Esophagus muscularis mucosa (tissue), 4 donors: ENCODE results near the gene DLGAP4. TPM values are rescaled to one million over a fixed set of nuclear protein-coding genes. Genes with fewer than 3 reads are reported as not detected.

ENCODE experiments used
- DNase-seq: peaks from one replicate; pipeline ENCODE4 v3.0.0-alpha.2; 2017; ENCODE audit errors: extremely low spot score
- H3K27ac ChIP-seq, 4 donors: fragments of 200-600 bp; sonication (generic); replicated peaks in 1 of 4; 1 replicate in 3 of 4; 2 replicates in 1 of 4; pipeline ENCODE4 v1.5.1; 2016 to 2019; ENCODE audit warnings: mild to moderate bottlenecking in 1 of 4
- H3K27me3 ChIP-seq, 4 donors: fragments of 200-600 bp; sonication (generic); one replicate each; pipeline versions ENCODE4 v1.5.1 to v1.6.0; 2016 to 2019
- H3K36me3 ChIP-seq, 4 donors: fragments of 200-600 bp; sonication (generic); one replicate each; pipeline ENCODE4 v1.5.1; 2016 to 2019
- H3K4me1 ChIP-seq, 4 donors: fragments of 200-600 bp; sonication (generic); one replicate each; pipeline ENCODE4 v1.5.1; 2016 to 2019
- H3K4me3 ChIP-seq, 4 donors: fragments of 200-600 bp; sonication (generic); 1 replicate in 2 of 4; 2 replicates in 2 of 4; pipeline ENCODE4 v1.5.1; 2016 to 2019; ENCODE audit warnings: mild to moderate bottlenecking in 4 of 4, moderate library complexity in 1 of 4
- H3K9me3 ChIP-seq, 4 donors: fragments of 200-600 bp; sonication (generic); 1 replicate in 3 of 4; 2 replicates in 1 of 4; pipeline ENCODE4 v1.5.1; 2016 to 2019
- EP300 ChIP-seq: sonication (generic); formaldehyde crosslinking; IDR thresholded peaks from one replicate; pipeline ENCODE4 v1.6.1; 2017; ENCODE audit warnings: antibody characterized with exemption
- POLR2A ChIP-seq: fragments of 450-650 bp; IDR thresholded peaks from one replicate; pipeline ENCODE4 v1.6.1; 2017; ENCODE audit warnings: antibody characterized with exemption, moderate library complexity, mild to moderate bottlenecking, low read depth
- POLR2AphosphoS5 ChIP-seq, 2 donors: sonication (generic); formaldehyde crosslinking; IDR thresholded peaks; one replicate each; pipeline ENCODE4 v1.6.1; 2017; ENCODE audit warnings: antibody characterized with exemption in 2 of 2
- WGBS: methylation state at CpG from one replicate; pipeline ENCODE4 v1.1.5; 2018; 5-methylcytosine and 5-hydroxymethylcytosine counted together
- intact Hi-C: fragments of 100-400 bp; cut with DNase I; formaldehyde crosslinking; loops from one replicate; pipeline ENCODE4 v1.15.1; 2023
- total RNA-seq, 4 donors: library from RNA; depleted of rRNA; stranded (reverse); fragments of >200 nt; gene quantifications; one replicate each; pipeline versions ENCODE4 v1.1.0 to v1.2.1, GENCODE V29; 2016
- TF ChIP-seq, protein P1 (sequence below), 3 experiments: fragments of 200-600 bp in 2 of 3; fragments of 450-650 bp in 1 of 3; sonication (generic) in 2 of 3; IDR thresholded peaks; one replicate each; pipeline ENCODE4 v1.5.1; 2017 to 2019; ENCODE audit warnings: antibody characterized with exemption in 3 of 3, mild to moderate bottlenecking in 2 of 3, moderate library complexity in 1 of 3

The DLGAP4 gene
- total RNA-seq, 4 donors from 2014 or later = 43.6 to 90.0 (median 48.8) TPM

DNA sequence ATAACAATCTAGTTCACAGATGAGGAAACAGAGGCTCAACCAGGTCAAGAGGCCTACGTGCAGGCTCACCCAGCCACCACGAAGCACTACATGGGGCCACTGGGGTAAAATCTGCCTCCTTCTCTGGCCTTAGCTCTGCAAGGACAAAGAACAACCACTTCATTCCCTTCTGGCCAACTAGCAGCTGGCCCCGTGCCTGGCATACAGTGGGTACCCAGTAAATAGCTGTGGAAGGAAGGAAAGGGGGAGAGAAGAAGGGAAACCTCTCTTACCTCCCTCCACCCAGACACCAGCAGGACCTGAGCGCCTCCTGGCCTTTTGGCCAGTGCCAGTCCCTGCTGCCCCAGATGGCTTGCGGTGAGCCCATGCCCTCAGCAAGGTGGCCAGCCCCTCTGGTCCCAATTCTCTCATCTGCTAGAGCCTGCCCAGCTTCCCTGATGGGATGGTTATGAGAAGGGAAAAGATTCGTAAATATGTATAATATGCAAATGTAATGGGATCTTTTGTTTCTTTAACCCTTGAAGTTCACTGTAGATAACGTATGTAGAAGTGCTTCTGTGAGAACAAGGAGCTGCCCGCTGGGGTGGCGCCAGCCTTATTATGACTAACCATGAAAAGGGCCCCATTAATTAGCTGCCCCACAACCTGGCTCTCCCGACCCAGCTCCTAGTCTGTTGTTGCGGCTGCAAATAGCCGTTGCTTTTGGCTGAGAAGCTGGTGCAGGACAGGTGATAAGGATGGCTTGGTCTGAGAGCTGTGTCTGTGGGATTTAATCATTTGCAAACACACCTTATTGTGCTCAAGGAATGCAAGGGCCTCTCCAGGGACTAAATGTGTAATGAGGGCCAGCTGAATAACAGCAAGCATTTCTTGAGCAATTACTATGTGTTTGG, 62.0 kb downstream of the DLGAP4 start:
- H3K27me3 ChIP-seq = peaks cover 0 to 51% (median 0%) of the 10 kb centered on the region in 4 donors
- 66% methylated on average over 11 of the region's 12 CpGs for whole genome bisulfite sequencing
- no peak overlapping the region for H3K4me3 ChIP-seq
- intact Hi-C loops = no loop called here
- H3K4me1 ChIP-seq = no peaks in the 10 kb centered on the region
- no peaks in the 10 kb centered on the region for H3K9me3 ChIP-seq
- no peaks in the 10 kb centered on the region for H3K36me3 ChIP-seq
- no peak overlapping the region for H3K27ac ChIP-seq
- no peak for DNase-seq
- TF ChIP-seq EP300 = no peak
- TF ChIP-seq, protein P1, sequence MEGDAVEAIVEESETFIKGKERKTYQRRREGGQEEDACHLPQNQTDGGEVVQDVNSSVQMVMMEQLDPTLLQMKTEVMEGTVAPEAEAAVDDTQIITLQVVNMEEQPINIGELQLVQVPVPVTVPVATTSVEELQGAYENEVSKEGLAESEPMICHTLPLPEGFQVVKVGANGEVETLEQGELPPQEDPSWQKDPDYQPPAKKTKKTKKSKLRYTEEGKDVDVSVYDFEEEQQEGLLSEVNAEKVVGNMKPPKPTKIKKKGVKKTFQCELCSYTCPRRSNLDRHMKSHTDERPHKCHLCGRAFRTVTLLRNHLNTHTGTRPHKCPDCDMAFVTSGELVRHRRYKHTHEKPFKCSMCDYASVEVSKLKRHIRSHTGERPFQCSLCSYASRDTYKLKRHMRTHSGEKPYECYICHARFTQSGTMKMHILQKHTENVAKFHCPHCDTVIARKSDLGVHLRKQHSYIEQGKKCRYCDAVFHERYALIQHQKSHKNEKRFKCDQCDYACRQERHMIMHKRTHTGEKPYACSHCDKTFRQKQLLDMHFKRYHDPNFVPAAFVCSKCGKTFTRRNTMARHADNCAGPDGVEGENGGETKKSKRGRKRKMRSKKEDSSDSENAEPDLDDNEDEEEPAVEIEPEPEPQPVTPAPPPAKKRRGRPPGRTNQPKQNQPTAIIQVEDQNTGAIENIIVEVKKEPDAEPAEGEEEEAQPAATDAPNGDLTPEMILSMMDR (IDR thresholded peaks at IDR 0.05) = no peak
- no peak for TF ChIP-seq POLR2A
- no peak for TF ChIP-seq POLR2AphosphoS5 (IDR thresholded peaks at IDR 0.05)

DNA sequence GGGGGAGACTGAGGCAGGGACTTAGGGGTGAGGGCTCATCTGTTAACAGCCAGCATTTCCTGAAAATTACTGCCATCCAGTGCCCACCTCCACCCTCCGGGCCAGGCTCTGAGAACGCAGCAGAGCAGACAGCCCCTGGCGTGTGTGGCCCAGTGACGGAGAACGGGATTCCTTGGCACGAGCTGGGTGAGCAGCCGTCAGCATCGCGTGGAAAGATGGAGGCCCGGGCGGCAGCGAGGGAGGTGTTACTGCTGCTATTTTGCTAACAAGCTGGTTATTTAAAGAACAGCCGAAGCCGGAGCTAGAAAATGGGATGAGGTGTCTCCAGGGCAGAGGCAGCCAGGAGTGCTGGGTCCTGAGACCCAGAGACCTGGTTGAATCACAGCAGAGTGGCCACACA, 62.7 kb downstream of the DLGAP4 start:
- Histone ChIP-seq H3K27ac (no peak overlapping the region), H3K9me3 (no peaks in the 10 kb centered on the region), H3K4me3 (no peak overlapping the region), H3K4me1 (no peaks in the 10 kb centered on the region), H3K36me3 (no peaks in the 10 kb centered on the region), H3K27me3 (peaks cover 0 to 51% (median 0%) of the 10 kb centered on the region in 4 donors)
- intact Hi-C loops = no loop called here
- WGBS = 82% methylated on average over 14 of the region's 14 CpGs
- DNase-seq = no peak
- TF ChIP-seq POLR2A (no peak), POLR2AphosphoS5 (IDR thresholded peaks at IDR 0.05) (no peak), EP300 (no peak)
- TF ChIP-seq, protein P1 (IDR thresholded peaks at IDR 0.05) = no peak

DNA sequence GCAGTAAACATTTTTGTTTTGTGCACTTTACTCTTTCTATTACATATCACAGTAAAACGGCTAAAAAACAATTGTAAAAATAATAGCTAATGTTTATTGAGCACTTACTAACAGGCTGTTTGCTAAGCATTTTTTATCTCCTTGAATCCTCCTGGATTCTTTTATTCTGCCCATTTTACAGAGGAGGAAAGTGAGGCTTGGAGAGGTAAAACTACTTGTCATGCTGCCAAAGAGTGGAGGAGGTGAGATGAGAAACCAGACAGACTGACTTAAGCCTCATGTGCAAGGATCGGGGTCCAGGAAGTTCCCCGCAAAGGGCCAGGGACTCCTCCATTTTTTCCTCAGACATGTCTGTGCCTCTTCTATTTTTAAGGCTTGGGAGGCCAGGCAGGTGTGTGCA, 63.6 kb downstream of the DLGAP4 start:
- H3K9me3 ChIP-seq = no peaks in the 10 kb centered on the region
- WGBS = 73% methylated on average over 3 of the region's 3 CpGs
- no peaks in the 10 kb centered on the region for H3K4me1 ChIP-seq
- intact Hi-C loops = no loop called here
- no peak overlapping the region for H3K4me3 ChIP-seq
- H3K27me3 ChIP-seq = peaks cover 0 to 53% (median 0%) of the 10 kb centered on the region in 4 donors
- no peak overlapping the region for H3K27ac ChIP-seq
- DNase-seq = no peak
- no peak for TF ChIP-seq EP300
- no peaks in the 10 kb centered on the region for H3K36me3 ChIP-seq

DNA sequence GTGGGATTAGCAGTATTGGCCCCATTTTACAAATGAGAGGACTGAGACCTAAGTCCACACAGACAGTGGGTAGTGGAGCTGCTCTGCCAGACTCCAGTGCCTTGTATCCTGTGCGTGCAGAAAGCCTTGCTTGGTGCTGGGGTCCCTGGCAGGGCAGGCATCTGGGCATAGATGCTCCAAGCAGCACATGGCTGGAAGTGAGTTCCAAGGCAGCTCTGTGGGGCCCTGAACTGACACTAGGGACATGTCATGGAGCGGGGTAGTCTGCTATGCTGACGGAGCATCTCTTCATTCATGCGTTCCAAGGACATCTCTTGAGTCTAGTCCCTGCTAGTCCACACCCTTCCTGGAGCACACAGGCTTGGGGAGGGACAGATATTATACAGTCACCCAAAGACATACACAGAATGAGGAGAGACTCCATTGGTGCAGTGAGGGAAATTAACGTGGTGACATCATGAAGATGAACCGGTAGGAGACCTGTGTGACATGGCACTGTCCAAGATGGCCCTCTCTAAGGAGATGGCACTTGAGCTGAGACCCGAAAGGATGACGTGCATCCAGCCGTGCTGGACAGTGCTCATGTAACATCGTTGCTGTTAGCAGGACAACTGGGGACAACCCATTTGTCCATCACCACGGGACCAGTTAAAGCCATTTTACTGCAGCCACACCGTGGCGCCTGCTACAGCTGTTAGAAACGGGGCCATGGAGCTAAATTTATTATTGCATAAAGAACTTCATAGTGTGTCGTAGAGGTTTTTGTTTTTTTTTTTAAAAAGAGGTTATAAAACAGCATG, 65.1 kb downstream of the DLGAP4 start:
- Histone ChIP-seq H3K4me3 (no peak overlapping the region), H3K27ac (no peak overlapping the region), H3K9me3 (no peaks in the 10 kb centered on the region), H3K27me3 (peaks cover 0 to 60% (median 0%) of the 10 kb centered on the region in 4 donors), H3K36me3 (no peaks in the 10 kb centered on the region), H3K4me1 (no peaks in the 10 kb centered on the region)
- DNase-seq = no peak
- intact Hi-C loops = no loop called here
- WGBS = 78% methylated on average over 12 of the region's 15 CpGs
- TF ChIP-seq, protein P1 (IDR thresholded peaks at IDR 0.05) = no peak
- TF ChIP-seq EP300 (no peak), POLR2AphosphoS5 (IDR thresholded peaks at IDR 0.05) (no peak), POLR2A (no peak)

DNA sequence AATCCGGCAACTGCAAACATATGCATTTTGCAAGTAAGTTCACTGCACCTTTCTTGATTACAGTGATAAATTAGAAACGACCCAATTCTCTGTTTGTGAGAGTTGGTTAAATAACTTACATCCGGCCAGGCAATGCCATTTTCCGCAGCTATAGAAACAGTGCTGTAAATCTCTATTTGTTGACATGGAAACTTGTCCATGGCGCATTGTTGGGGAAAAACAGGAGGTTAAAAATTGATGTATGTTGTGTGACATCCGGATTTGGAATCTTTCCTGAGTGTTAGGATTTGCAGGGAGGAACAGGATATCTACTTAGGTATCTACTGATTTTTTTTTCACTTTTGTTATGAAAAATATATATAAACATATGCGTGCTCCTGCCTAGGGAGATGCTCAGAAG, 66.5 kb downstream of the DLGAP4 start:
- H3K4me1 ChIP-seq = no peaks in the 10 kb centered on the region
- H3K9me3 ChIP-seq = no peaks in the 10 kb centered on the region
- WGBS = 63% methylated on average over 7 of the region's 7 CpGs
- TF ChIP-seq POLR2A = no peak
- TF ChIP-seq EP300 = no peak
- TF ChIP-seq, protein P1 (IDR thresholded peaks at IDR 0.05) = no peak
- TF ChIP-seq POLR2AphosphoS5 (IDR thresholded peaks at IDR 0.05) = no peak
- H3K27me3 ChIP-seq = peaks cover 0 to 60% (median 0%) of the 10 kb centered on the region in 4 donors
- DNase-seq = no peak
- no peaks in the 10 kb centered on the region for H3K36me3 ChIP-seq
- no peak overlapping the region for H3K27ac ChIP-seq
- intact Hi-C loops = no loop called here
- no peak overlapping the region for H3K4me3 ChIP-seq
